ENCODE measurements around the gene COPE.

GRCh38 chr19:18865106-18865972 is 53.8 kb downstream of the COPE start:
- TF ChIP-seq CTCF (IDR thresholded peaks at IDR 0.05), result no peak
- TF ChIP-seq EP300 (IDR thresholded peaks at IDR 0.05), result no peak
- TF ChIP-seq POLR2A (IDR thresholded peaks at IDR 0.05), result no peak
- TF ChIP-seq POLR2AphosphoS5 (IDR thresholded peaks at IDR 0.05), result no peak
